ENCODE data around the gene FUT6. TPM values are rescaled to one million over a fixed set of nuclear protein-coding genes. Genes with fewer than 3 reads are reported as not detected.
A peak's percentile ranks its signal among the peaks of the same experiment; 100 is the strongest.
"Not testable (repeated sequence)": the region's sequence is repeated elsewhere in the genome, so short reads cannot be mapped to it uniquely, and the experiment has no call there.

FUT6 gene, protein sequence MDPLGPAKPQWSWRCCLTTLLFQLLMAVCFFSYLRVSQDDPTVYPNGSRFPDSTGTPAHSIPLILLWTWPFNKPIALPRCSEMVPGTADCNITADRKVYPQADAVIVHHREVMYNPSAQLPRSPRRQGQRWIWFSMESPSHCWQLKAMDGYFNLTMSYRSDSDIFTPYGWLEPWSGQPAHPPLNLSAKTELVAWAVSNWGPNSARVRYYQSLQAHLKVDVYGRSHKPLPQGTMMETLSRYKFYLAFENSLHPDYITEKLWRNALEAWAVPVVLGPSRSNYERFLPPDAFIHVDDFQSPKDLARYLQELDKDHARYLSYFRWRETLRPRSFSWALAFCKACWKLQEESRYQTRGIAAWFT
- not detected for total RNA-seq

DNA sequence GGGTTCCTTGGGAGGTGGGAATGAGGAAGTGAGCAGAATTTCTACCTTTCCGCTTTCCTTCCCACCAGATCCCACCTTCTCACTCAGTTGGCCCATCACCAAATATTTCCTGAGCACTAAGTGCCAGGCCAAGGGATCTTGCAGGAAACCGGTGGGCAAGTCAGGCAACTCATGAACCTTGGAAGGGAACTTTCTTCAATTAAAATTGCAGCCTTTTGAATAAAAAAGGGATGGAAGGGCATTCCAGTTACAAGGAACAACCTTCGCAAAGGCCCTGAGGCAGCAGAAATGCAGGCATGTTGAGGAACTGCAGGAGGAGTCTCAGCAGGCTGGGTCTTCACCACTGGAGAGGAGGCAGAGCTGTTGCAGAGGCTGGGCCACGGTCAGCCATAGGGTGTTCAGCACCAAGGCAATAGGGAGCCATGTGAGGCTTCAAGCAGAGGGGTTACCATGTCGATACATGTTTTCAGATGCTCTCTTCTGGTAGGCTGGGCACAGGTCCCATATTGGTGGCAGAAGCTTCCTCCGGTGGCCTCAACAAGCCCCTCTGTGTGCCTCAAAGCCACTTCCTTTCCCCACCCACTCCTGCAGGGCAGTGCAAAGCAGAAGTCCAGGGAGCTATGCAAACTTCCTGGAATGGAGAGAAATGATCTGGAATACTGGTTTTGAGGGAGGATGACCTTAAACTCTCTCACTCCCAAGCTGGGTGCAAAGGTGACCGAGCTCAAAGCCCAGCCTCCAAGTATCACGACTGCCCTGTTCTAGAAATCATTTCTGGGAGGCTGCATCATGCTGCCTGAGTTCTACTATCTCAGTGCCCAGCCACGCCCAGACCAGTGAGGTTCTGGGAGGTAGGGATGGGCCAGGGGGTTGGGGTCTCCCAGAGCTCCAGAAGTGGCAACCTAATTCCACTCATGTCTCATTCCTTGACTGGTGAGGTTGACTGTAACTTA is at the start of gene FUT6:
TSS of gene FUT6 (minus strand) at position 638 of the 953 bp plus-strand sequence. CDS start 7,135 bp downstream, outside the sequence.
- H3K27me3 ChIP-seq: no peaks in the 10 kb centered on the region
- no peaks in the 10 kb centered on the region for H3K9me3 ChIP-seq
- 82 to 86% methylated on average over 8 to 9 of the region's 9 CpGs for WGBS, 2 donors
- intact Hi-C loops (cut with DNase I): no loop called here
- no peak within 1 kb of the TSS for H3K27ac ChIP-seq
- no peak for TF ChIP-seq POLR2A (IDR thresholded peaks at IDR 0.05)
- TF ChIP-seq, protein P1, sequence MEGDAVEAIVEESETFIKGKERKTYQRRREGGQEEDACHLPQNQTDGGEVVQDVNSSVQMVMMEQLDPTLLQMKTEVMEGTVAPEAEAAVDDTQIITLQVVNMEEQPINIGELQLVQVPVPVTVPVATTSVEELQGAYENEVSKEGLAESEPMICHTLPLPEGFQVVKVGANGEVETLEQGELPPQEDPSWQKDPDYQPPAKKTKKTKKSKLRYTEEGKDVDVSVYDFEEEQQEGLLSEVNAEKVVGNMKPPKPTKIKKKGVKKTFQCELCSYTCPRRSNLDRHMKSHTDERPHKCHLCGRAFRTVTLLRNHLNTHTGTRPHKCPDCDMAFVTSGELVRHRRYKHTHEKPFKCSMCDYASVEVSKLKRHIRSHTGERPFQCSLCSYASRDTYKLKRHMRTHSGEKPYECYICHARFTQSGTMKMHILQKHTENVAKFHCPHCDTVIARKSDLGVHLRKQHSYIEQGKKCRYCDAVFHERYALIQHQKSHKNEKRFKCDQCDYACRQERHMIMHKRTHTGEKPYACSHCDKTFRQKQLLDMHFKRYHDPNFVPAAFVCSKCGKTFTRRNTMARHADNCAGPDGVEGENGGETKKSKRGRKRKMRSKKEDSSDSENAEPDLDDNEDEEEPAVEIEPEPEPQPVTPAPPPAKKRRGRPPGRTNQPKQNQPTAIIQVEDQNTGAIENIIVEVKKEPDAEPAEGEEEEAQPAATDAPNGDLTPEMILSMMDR (IDR thresholded peaks at IDR 0.05): no peak
- no peaks in the 10 kb centered on the region for H3K36me3 ChIP-seq
- H3K4me3 ChIP-seq (replicated peaks in 1 of 3): no peak within 1 kb of the TSS
- no peaks in the 10 kb centered on the region for H3K4me1 ChIP-seq
- DNase-seq: no peak

DNA sequence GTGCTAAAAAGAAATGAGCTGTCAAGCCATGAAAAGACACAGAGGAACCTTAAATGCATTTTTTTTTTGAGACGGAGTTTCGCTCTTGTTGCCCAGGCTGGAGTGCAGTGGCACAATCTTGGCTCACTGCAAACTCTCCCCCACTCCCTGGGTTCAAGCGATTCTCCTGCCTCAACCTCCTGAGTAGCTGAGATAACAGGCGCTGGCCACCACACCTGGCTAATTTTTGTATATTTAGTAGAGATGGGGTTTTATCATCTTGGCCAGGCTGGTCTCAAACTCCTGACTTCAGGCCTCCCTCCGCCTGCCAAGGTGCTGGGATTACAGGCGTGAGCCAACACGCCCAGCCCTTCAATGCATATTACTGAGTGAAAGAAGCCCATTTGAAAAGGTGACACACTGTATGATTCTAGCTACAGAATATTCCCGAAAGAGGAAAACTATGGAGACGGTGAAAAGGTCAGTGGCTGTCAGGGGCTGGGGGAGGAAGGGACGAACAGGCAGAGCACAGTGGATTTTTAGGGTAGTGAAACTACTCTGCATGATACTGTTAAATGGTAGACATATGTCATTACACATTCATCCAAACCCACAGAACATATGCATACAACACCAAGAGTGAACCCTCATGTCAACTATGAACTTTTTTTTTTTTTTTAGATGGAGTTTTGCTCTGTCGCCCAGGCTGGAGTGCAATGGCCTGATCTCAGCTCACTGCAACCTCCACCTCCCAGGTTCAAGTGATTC is 44.7 kb upstream of the FUT6 start:
- intact Hi-C loops (cut with DNase I); H3K27me3 ChIP-seq; H3K27ac ChIP-seq; H3K4me3 ChIP-seq (replicated peaks in 1 of 3); H3K36me3 ChIP-seq; H3K9me3 ChIP-seq; DNase-seq: not testable (repeated sequence)
- 75 to 78% methylated on average over 11 of the region's 11 CpGs for WGBS, 2 donors
- H3K4me1 ChIP-seq: peaks cover 9 to 27% of the 10 kb centered on the region in 2 donors

- H3K27ac ChIP-seq; H3K4me3 ChIP-seq (replicated peaks in 1 of 3); H3K9me3 ChIP-seq; H3K27me3 ChIP-seq; intact Hi-C loops (cut with DNase I); DNase-seq; H3K36me3 ChIP-seq: not testable (repeated sequence)
- peaks cover 9 to 27% of the 10 kb centered on the region in 2 donors for H3K4me1 ChIP-seq
- WGBS, 2 donors: 68 to 69% methylated on average over 13 of the region's 13 CpGs
These were observed 43.8 kb upstream of the FUT6 start for GRCh38 chr19:5883157-5883873.

- 62 to 66% methylated on average over 7 to 9 of the region's 9 CpGs for WGBS, 2 donors
- Histone ChIP-seq H3K4me3 (replicated peaks in 1 of 3) (no peak overlapping the region), H3K9me3 (no peaks in the 10 kb centered on the region), H3K27ac (peak overlapping the region in 1 of 3 donors; percentile 10), H3K36me3 (no peaks in the 10 kb centered on the region), H3K4me1 (peaks cover 9 to 27% of the 10 kb centered on the region in 2 donors), H3K27me3 (no peaks in the 10 kb centered on the region)
- TF ChIP-seq, protein P1 (IDR thresholded peaks at IDR 0.05): no peak
- no peak for TF ChIP-seq POLR2A (IDR thresholded peaks at IDR 0.05)
- no peak for DNase-seq
- intact Hi-C loops (cut with DNase I): no loop called here
These were observed 43.0 kb upstream of the FUT6 start for GRCh38 chr19:5882421-5882968.

DNA sequence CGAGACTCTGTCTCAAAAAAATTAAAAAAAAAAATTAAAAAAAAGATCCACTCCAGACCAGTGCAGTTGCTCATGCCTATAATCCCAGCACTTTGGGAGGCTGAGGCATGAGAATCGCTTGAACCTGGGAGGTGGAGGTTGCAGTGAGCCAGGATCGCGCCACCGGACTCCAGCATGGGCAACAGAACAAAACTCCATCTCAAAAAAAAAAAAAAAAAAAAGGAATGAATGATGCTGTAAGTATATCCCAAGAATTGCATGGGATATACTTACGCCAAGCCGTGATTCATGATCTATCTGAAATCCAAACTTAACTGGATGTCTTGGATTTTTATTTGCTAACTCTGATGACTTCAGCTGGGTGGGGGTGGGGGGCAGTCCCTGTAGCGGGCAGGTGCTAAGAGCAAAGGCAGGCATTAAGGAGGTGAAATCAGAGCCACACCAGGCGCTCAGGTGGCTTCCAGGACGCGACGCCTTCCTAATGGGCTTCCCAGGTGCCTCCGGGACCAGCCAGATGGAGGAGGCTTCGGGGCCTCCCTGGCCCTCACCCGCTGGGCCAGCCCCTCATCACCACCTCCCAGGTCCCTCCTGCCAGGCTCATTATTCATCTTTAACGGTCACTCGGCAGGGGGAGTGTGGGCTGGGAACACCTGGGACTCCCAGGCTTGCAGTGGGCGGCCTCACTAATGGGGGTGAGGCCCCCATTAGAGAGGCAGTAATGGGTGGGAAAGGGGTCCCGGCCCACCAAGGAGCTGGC is 42.2 kb upstream of the FUT6 start:
- H3K9me3 ChIP-seq: no peaks in the 10 kb centered on the region
- no peaks in the 10 kb centered on the region for H3K36me3 ChIP-seq
- H3K4me1 ChIP-seq: peaks cover 9 to 27% of the 10 kb centered on the region in 2 donors
- H3K27me3 ChIP-seq: no peaks in the 10 kb centered on the region
- H3K4me3 ChIP-seq (replicated peaks in 1 of 3): no peak overlapping the region
- TF ChIP-seq POLR2A (IDR thresholded peaks at IDR 0.05): no peak
- TF ChIP-seq, protein P1 (IDR thresholded peaks at IDR 0.05): no peak
- no peak for DNase-seq
- H3K27ac ChIP-seq: peak overlapping the region in 1 of 3 donors; percentile 53
- 56 to 73% methylated on average over 14 to 19 of the region's 19 CpGs for WGBS, 2 donors
- intact Hi-C loops (cut with DNase I): no loop called here

Measured in thyroid gland (tissue), 4 donors.